Measurements from ENCODE around the gene TMEM108.

DNA sequence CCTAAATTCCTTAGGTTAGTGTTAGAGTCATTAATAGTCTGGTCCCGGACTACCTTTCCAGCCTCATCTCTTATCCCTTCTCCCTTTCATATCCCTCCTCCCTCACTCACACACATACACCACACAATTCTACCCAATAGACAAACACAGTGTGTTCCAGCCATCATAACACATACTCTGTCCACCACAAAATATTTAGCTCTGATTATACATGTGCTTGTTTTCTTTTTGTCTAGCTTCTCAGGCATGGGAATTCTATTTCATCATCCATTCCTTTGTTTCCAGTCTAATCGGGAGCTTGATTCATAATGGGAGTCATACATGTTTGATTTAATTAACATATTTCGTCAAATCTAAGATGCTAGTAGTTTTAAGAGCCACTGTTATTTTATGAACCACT, 199.8 kb downstream of the TMEM108 start:
- TF ChIP-seq, protein P1, sequence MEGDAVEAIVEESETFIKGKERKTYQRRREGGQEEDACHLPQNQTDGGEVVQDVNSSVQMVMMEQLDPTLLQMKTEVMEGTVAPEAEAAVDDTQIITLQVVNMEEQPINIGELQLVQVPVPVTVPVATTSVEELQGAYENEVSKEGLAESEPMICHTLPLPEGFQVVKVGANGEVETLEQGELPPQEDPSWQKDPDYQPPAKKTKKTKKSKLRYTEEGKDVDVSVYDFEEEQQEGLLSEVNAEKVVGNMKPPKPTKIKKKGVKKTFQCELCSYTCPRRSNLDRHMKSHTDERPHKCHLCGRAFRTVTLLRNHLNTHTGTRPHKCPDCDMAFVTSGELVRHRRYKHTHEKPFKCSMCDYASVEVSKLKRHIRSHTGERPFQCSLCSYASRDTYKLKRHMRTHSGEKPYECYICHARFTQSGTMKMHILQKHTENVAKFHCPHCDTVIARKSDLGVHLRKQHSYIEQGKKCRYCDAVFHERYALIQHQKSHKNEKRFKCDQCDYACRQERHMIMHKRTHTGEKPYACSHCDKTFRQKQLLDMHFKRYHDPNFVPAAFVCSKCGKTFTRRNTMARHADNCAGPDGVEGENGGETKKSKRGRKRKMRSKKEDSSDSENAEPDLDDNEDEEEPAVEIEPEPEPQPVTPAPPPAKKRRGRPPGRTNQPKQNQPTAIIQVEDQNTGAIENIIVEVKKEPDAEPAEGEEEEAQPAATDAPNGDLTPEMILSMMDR (conservative IDR thresholded peaks at IDR 0.05; ENCODE audit: low read length), result no peak
- TF ChIP-seq EZH2phosphoT487 (IDR thresholded peaks at IDR 0.05; ENCODE audit: borderline replicate concordance, low read depth, low read length), result no peak
